Calu3 (cell line): ENCODE results near the gene AMOT. TPM values are rescaled to one million over a fixed set of nuclear protein-coding genes. Genes with fewer than 3 reads are reported as not detected.

Source experiments
- BruUV-seq: library from RNA; stranded (reverse); fragments of 400-500 nt; replicated peaks from 2 replicates; lab custom pipeline; 2021; lab: Mats Ljungman, UMichigan
- CTCF ChIA-PET: fragments of 300-600 bp; sonication (Branson Sonifier 250); formaldehyde crosslinking; loops from one replicate; lab custom pipeline; 2022; ENCODE audit warnings: antibody characterized with exemption; lab: Charles Lee
- DNase-seq: peaks from one replicate; pipeline ENCODE4 v3.0.0; 2022
- H3K27ac Mint-ChIP-seq: one replicate; pipeline ENCODE4 v1.8.0; 2022; ENCODE audit warnings: mixed read lengths; ENCODE audit not compliant: unreplicated experiment
- H3K27me3 Mint-ChIP-seq: one replicate; pipeline ENCODE4 v1.8.0; 2022; ENCODE audit warnings: mixed read lengths; ENCODE audit not compliant: unreplicated experiment
- H3K36me3 Mint-ChIP-seq: one replicate; pipeline ENCODE4 v1.8.0; 2022; ENCODE audit warnings: mild to moderate bottlenecking, moderate library complexity, mixed read lengths; ENCODE audit not compliant: insufficient read depth, unreplicated experiment
- H3K4me1 Mint-ChIP-seq: one replicate; pipeline ENCODE4 v1.8.0; 2022; ENCODE audit warnings: mild to moderate bottlenecking, low read depth, mixed read lengths; ENCODE audit not compliant: unreplicated experiment
- H3K4me3 Mint-ChIP-seq: one replicate; pipeline ENCODE4 v1.8.0; 2022; ENCODE audit warnings: mild to moderate bottlenecking, low read depth, moderate library complexity, mixed read lengths; ENCODE audit not compliant: unreplicated experiment
- H3K9me3 Mint-ChIP-seq: one replicate; pipeline ENCODE4 v1.8.0; 2022; ENCODE audit warnings: low read depth, mixed read lengths; ENCODE audit not compliant: unreplicated experiment
- intact Hi-C: fragments of 100-400 bp; cut with micrococcal nuclease; formaldehyde crosslinking; loops from one replicate; pipeline ENCODE4 v1.10.0; 2022; ENCODE audit not compliant: unreplicated experiment
- total RNA-seq: library from RNA; stranded (reverse); gene quantifications from 2 replicates; pipeline ENCODE4 v1.2.3, GENCODE V29; 2022
- TF ChIP-seq, protein P1 (sequence below): fragments of 200-600 bp; IDR thresholded peaks from one replicate; pipeline ENCODE4 v1.8.0; 2022; ENCODE audit warnings: antibody characterized with exemption; ENCODE audit not compliant: unreplicated experiment

AMOT gene
- total RNA-seq, 1 experiment from 2014 or later, result 16.2 TPM

DNA sequence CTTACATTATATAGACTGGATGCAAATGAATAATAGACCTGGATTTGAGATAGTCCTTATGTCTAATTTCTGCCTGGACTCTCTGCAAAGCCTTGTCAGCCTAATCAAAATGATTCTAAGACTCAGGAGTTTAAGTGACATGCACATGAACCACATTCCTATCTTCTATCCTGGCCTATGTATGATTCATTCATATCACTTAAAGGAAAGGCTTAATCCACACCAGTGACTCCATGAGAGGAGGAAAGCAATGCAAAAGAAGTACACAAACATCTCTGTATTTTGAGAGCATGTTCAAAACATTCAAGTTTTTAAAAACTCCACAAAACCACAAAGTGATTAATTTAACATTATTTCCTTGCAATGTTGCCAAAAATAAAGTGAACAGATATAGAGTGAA is 14.6 kb downstream of the AMOT start:
- no TSS peak for BruUV-seq
- no peak overlapping the region for H3K4me3 Mint-ChIP-seq
- TF ChIP-seq, protein P1, sequence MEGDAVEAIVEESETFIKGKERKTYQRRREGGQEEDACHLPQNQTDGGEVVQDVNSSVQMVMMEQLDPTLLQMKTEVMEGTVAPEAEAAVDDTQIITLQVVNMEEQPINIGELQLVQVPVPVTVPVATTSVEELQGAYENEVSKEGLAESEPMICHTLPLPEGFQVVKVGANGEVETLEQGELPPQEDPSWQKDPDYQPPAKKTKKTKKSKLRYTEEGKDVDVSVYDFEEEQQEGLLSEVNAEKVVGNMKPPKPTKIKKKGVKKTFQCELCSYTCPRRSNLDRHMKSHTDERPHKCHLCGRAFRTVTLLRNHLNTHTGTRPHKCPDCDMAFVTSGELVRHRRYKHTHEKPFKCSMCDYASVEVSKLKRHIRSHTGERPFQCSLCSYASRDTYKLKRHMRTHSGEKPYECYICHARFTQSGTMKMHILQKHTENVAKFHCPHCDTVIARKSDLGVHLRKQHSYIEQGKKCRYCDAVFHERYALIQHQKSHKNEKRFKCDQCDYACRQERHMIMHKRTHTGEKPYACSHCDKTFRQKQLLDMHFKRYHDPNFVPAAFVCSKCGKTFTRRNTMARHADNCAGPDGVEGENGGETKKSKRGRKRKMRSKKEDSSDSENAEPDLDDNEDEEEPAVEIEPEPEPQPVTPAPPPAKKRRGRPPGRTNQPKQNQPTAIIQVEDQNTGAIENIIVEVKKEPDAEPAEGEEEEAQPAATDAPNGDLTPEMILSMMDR, result no peak
- DNase-seq, result no peak
- CTCF ChIA-PET, result no interaction called here
- H3K4me1 Mint-ChIP-seq, result peaks cover 12% of the 10 kb centered on the region
- no peak overlapping the region for H3K27ac Mint-ChIP-seq
- intact Hi-C loops, result no loop called here
- H3K9me3 Mint-ChIP-seq, result no peaks in the 10 kb centered on the region
- H3K27me3 Mint-ChIP-seq, result no peaks in the 10 kb centered on the region
- H3K36me3 Mint-ChIP-seq, result peaks cover 6% of the 10 kb centered on the region

DNA sequence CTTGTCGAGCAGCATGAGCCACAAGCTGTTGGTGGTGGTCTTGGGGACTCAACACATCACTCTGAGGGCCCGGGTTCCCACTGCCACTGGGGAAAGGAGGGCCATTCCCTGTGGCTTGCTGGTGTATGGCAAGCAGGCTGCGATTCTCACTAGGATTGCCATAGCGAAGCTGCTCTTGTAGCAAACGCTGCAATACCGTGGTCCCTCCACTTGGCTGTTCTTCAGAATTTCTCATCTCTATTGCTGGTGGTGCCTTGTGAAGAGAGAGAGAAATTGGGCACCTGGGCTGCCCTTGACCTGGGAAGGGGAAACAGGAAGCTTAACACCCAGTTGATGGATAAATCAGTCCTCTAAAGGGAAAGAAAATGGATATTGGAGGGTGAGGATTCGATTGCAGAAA is 17.7 kb downstream of the AMOT start:
- H3K27me3 Mint-ChIP-seq, result no peaks in the 10 kb centered on the region
- TF ChIP-seq, protein P1, result no peak
- no peak overlapping the region for H3K4me3 Mint-ChIP-seq
- intact Hi-C loops, result no loop called here
- H3K9me3 Mint-ChIP-seq, result no peaks in the 10 kb centered on the region
- H3K4me1 Mint-ChIP-seq, result peaks cover 21% of the 10 kb centered on the region
- H3K36me3 Mint-ChIP-seq, result peaks cover 6% of the 10 kb centered on the region
- no peak for DNase-seq
- BruUV-seq, result no TSS peak
- no peak overlapping the region for H3K27ac Mint-ChIP-seq
- CTCF ChIA-PET, result no interaction called here

DNA sequence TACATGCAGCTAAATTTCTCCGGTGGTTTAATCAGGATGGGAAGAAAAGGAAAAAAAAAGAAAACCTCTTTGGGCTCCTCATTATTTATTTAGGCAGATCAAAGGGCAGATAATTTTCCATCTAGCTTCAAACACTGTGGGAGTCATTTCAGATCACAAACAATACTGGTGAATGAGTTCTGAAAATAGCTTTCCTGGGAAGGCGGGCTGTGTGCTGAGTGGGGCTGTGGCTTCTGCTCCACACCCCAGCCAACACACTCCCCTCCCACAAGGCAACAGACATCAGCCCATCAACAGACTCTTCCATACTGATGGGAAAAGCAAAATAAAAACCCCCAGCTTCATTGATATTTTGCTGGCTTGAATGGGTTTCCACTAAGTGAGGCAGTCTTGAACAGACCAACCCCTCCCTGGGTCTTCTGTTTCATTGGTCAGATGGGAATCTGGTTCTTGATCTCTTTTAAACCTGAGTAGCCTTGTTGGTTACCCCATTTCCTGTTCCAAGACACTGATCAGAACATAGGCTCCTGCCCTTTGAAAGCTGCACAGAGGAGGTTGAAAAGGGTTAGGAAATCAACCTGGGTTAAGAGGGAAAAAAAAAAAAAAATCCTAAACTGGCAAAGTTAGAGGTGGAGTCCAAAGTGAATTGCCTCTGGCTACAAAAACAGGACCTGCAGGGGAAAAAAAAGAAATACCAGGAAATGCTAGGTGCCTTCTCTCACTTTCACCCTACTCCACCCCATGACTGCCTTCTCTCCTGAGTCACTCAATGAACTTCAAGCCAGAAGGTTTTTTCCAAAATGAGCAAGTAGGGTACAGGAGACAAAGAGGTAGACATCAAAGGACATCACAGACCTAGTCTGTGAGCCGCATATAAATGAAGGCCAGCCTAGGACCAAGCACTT is 20.0 kb downstream of the AMOT start:
- no TSS peak for BruUV-seq
- no peak for DNase-seq
- CTCF ChIA-PET, result interaction anchor here (1.6 kb wide), 1 partner anchor 21 kb away, joined by 4 read pairs; no protein-coding TSS in a partner anchor
- Mint-ChIP-seq H3K9me3 (no peaks in the 10 kb centered on the region), H3K4me1 (peaks cover 11% of the 10 kb centered on the region), H3K36me3 (no peaks in the 10 kb centered on the region), H3K27me3 (no peaks in the 10 kb centered on the region), H3K4me3 (no peak overlapping the region), H3K27ac (no peak overlapping the region)
- TF ChIP-seq, protein P1, result no peak
- intact Hi-C loops, result no loop called here

DNA sequence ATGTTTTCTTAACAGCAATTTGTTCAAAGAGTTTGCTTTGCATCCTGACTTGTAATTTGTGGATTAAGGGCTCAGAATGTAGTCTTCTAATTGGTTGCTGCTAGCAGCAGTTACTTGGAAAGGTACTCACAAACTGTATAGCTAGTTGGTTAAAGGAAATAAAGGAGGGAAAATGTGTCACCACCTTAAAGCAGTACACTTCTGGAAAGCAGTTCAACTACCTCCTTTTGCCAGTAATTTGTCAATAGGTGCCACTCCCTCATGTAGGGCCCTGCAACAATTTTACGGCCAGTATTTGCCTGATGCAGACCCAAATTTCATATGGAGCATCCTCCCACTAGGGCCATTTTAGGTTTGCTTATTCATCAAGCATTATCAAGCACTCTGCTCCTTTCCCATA is 20.8 kb downstream of the AMOT start:
- peaks cover 11% of the 10 kb centered on the region for H3K4me1 Mint-ChIP-seq
- no peak for DNase-seq
- no peak overlapping the region for H3K27ac Mint-ChIP-seq
- H3K27me3 Mint-ChIP-seq, result no peaks in the 10 kb centered on the region
- intact Hi-C loops, result no loop called here
- CTCF ChIA-PET, result interaction anchor here (1.6 kb wide), 1 partner anchor 22 kb away, joined by 4 read pairs; no protein-coding TSS in a partner anchor
- H3K9me3 Mint-ChIP-seq, result no peaks in the 10 kb centered on the region
- no TSS peak for BruUV-seq
- TF ChIP-seq, protein P1, result no peak
- no peaks in the 10 kb centered on the region for H3K36me3 Mint-ChIP-seq
- H3K4me3 Mint-ChIP-seq, result no peak overlapping the region
